Breast epithelium (tissue), 3 donors: ENCODE measurements around the gene STAM.

Experiments used
- CTCF ChIP-seq, 3 donors: fragments of 450-650 bp; IDR thresholded peaks; one replicate each; pipeline ENCODE4 v1.5.1; 2016 to 2017; ENCODE audit warnings: antibody characterized with exemption in 3 of 3, mild to moderate bottlenecking in 3 of 3, moderate library complexity in 3 of 3
- POLR2A ChIP-seq: fragments of 450-650 bp; IDR thresholded peaks from one replicate; pipeline ENCODE4 v1.6.1; 2016; ENCODE audit warnings: antibody characterized with exemption, mild to moderate bottlenecking, moderate library complexity
- POLR2AphosphoS5 ChIP-seq, 3 donors: sonication (generic); formaldehyde crosslinking; IDR thresholded peaks; one replicate each; pipeline ENCODE4 v1.6.1; 2017; ENCODE audit warnings: antibody characterized with exemption in 3 of 3

DNA sequence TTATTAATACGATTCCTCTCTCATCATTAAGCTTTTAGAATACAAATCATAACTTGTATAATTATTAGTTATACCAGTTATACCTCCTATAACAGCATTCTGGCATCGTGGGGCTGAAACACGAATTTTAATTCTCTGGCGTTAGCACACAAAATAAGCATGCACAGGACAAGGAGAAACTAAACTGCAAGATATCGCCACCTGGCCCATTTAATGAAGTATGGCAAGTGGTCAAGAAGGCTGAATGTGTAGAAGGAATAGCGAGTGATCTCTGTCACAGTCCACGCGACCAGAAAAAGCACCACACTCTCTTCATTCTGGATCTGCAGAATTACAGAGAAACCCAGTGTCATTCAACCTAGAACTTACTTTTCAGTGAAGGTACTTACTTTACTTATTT, 44.9 kb upstream of the STAM start:
- TF ChIP-seq CTCF (IDR thresholded peaks at IDR 0.05) (peak in 1 of 3 donors; percentile 22), POLR2A (no peak), POLR2AphosphoS5 (IDR thresholded peaks at IDR 0.05) (no peak)
